ENCODE measurements around the gene FBN1. TPM values are rescaled to one million over a fixed set of nuclear protein-coding genes. Genes with fewer than 3 reads are reported as not detected.

Gene FBN1
- total and polyA plus RNA-seq, 10 of the 15 experiments (the other 5 are each of a cell fraction or from before 2014, with no cell fraction given) = 2.2 to 15.3 (median 7.0) TPM

DNA sequence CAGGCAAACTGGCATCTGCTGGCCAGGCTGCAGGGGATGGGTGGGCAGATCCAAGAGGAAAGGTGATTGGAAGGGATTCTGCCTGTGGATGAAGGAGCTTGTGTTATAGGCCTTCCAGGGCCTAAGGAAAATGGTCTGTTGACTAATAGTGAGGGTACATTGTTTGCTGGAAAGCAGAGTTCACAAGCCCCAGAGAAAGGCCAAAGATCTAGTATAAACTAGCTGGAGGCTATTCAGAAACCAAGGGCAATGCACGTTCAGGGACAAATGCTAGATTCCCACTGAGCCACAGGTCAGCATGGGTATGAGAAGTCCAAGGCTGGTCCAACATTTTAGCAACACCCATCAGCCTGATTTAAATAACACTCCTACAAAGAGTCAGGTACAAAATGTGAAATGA is 74.7 kb downstream of the FBN1 start (continued):
- TF ChIP-seq, protein P1, sequence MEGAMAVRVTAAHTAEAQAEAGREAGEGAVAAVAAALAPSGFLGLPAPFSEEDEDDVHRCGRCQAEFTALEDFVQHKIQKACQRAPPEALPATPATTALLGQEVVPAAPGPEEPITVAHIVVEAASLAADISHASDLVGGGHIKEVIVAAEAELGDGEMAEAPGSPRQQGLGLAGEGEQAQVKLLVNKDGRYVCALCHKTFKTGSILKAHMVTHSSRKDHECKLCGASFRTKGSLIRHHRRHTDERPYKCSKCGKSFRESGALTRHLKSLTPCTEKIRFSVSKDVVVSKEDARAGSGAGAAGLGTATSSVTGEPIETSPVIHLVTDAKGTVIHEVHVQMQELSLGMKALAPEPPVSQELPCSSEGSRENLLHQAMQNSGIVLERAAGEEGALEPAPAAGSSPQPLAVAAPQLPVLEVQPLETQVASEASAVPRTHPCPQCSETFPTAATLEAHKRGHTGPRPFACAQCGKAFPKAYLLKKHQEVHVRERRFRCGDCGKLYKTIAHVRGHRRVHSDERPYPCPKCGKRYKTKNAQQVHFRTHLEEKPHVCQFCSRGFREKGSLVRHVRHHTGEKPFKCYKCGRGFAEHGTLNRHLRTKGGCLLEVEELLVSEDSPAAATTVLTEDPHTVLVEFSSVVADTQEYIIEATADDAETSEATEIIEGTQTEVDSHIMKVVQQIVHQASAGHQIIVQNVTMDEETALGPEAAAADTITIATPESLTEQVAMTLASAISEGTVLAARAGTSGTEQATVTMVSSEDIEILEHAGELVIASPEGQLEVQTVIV (IDR thresholded peaks at IDR 0.05; ENCODE audit: borderline replicate concordance, partially characterized antibody) = no peak

- ATAC-seq = peak; percentile 89
- BruUV-seq (replicated peaks) = no TSS peak
- H3K4me3 ChIP-seq = no peak overlapping the region
- H3K4me2 ChIP-seq (ENCODE audit: control insufficient read depth, insufficient read depth) = no peak overlapping the region
- H4K20me1 ChIP-seq (ENCODE audit: control insufficient read depth, insufficient read depth) = no peaks in the 10 kb centered on the region
- in situ Hi-C loops (cut with MboI) = no loop called here
- H3K79me2 ChIP-seq (ENCODE audit: control insufficient read depth, insufficient read depth, low read length) = no peaks in the 10 kb centered on the region
- CTCF ChIA-PET = no interaction called here
- no peaks in the 10 kb centered on the region for H3K9me3 ChIP-seq (replicated peaks; ENCODE audit: control insufficient read depth, insufficient read depth, low read length)
- no peaks in the 10 kb centered on the region for H3K27me3 ChIP-seq (replicated peaks in 1 of 2; ENCODE audit: control insufficient read depth in 2 of 2, insufficient read depth in 2 of 2, low read length in 1 of 2)
- SMC1A ChIA-PET (ENCODE audit: uncharacterized antibody, unreplicated experiment) = interaction anchor here (0.8 kb wide), 1 partner anchor 23 kb away, joined by 3 read pairs; no protein-coding TSS in a partner anchor
- no peak overlapping the region for H3K9ac ChIP-seq (ENCODE audit: control insufficient read depth, insufficient read depth, low read length)
- WGBS (ENCODE audit: insufficient coverage, insufficient replicate concordance, low lambda C conversion rate, missing lambda C conversion rate) = 32% methylated on average over 3 of the region's 3 CpGs
- no peaks in the 10 kb centered on the region for H3K36me3 ChIP-seq (ENCODE audit: control insufficient read depth in 2 of 2, insufficient read depth in 2 of 2, low read length in 1 of 2)
- intact Hi-C loops (cut with micrococcal nuclease; ENCODE audit: unreplicated experiment) = no loop called here
- no peak overlapping the region for H3K27ac ChIP-seq (ENCODE audit: control insufficient read depth, insufficient read depth)
- no peak overlapping the region for H2AFZ ChIP-seq (ENCODE audit: control insufficient read depth, low read depth, low read length)
- no peaks in the 10 kb centered on the region for H3K4me1 ChIP-seq (ENCODE audit: control insufficient read depth, insufficient read depth, low read length)
- POLR2A ChIA-PET = no interaction called here
- FAIRE-seq = no peak
- no peak for DNase-seq (ENCODE audit: low read depth, low spot score)
- RAD21 ChIA-PET (ENCODE audit: unreplicated experiment) = interaction anchor here (0.9 kb wide), 1 partner anchor 26 kb away, joined by 3 read pairs; no protein-coding TSS in a partner anchor
- TF ChIP-seq RELA (IDR thresholded peaks at IDR 0.05; ENCODE audit: borderline replicate concordance, partially characterized antibody) (no peak), ZBED1 (IDR thresholded peaks at IDR 0.05; ENCODE audit: borderline replicate concordance) (no peak), MXI1 (IDR thresholded peaks at IDR 0.05; ENCODE audit: low read depth, low read length) (no peak), SMC3 (IDR thresholded peaks at IDR 0.05; ENCODE audit: borderline replicate concordance, low read length) (no peak), IKZF1 (conservative IDR thresholded peaks at IDR 0.05) (no peak), USF1 (IDR thresholded peaks at IDR 0.05; ENCODE audit: borderline replicate concordance, extremely low read length, insufficient read depth, low read depth, low read length) (no peak), CHD4 (IDR thresholded peaks at IDR 0.05) (no peak), NR2C1 (IDR thresholded peaks at IDR 0.05) (no peak), MLLT1 (IDR thresholded peaks at IDR 0.05) (no peak), SMAD5 (IDR thresholded peaks at IDR 0.05; ENCODE audit: low read depth) (no peak), EZH2 (IDR thresholded peaks at IDR 0.05; ENCODE audit: borderline replicate concordance, control insufficient read depth, low read depth, low read length) (no peak)
- TF ChIP-seq, protein P2, sequence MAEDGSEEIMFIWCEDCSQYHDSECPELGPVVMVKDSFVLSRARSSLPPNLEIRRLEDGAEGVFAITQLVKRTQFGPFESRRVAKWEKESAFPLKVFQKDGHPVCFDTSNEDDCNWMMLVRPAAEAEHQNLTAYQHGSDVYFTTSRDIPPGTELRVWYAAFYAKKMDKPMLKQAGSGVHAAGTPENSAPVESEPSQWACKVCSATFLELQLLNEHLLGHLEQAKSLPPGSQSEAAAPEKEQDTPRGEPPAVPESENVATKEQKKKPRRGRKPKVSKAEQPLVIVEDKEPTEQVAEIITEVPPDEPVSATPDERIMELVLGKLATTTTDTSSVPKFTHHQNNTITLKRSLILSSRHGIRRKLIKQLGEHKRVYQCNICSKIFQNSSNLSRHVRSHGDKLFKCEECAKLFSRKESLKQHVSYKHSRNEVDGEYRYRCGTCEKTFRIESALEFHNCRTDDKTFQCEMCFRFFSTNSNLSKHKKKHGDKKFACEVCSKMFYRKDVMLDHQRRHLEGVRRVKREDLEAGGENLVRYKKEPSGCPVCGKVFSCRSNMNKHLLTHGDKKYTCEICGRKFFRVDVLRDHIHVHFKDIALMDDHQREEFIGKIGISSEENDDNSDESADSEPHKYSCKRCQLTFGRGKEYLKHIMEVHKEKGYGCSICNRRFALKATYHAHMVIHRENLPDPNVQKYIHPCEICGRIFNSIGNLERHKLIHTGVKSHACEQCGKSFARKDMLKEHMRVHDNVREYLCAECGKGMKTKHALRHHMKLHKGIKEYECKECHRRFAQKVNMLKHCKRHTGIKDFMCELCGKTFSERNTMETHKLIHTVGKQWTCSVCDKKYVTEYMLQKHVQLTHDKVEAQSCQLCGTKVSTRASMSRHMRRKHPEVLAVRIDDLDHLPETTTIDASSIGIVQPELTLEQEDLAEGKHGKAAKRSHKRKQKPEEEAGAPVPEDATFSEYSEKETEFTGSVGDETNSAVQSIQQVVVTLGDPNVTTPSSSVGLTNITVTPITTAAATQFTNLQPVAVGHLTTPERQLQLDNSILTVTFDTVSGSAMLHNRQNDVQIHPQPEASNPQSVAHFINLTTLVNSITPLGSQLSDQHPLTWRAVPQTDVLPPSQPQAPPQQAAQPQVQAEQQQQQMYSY (CRISPR knock-in tag; IDR thresholded peaks at IDR 0.05) = no peak
Observed at GRCh38 chr15:48569591-48570302, 75.8 kb downstream of the FBN1 start.
